Endothelial cell of umbilical vein (primary cell): ENCODE data around the gene INPP4B. TPM values are rescaled to one million over a fixed set of nuclear protein-coding genes. Genes with fewer than 3 reads are reported as not detected.

Experiments used
- BruUV-seq: library from RNA; stranded (reverse); fragments of 400-500 nt; replicated peaks from 2 replicates; lab custom pipeline; 2021; lab: Mats Ljungman, UMichigan
- CTCF ChIA-PET: fragments of 300-600, 350-600 bp; sonication (Branson Sonifier 250); formaldehyde crosslinking; loops from one replicate; lab custom pipeline; 2021; ENCODE audit warnings: antibody characterized with exemption, inconsistent platforms; lab: Charles Lee
- POLR2A ChIA-PET: fragments of 300-600, 350-600 bp; sonication (Branson Sonifier 250); formaldehyde crosslinking; loops from one replicate; lab custom pipeline; 2021; ENCODE audit warnings: antibody characterized with exemption, inconsistent platforms; lab: Charles Lee
- DNase-seq: peaks from one replicate; pipeline ENCODE4 v3.0.0-alpha.2; 2011; ENCODE audit warnings: low read depth, low spot score
- FAIRE-seq: peaks from 2 replicates; lab custom pipeline; 2011; peaks lifted over from hg19 to GRCh38; lab: Jason Lieb, UNC
- H2AFZ ChIP-seq: 2 replicates; pipeline ENCODE4 v1.6.0; 2012; ENCODE audit warnings: low read depth, low read length, control low read depth, inconsistent platforms
- H3K27ac ChIP-seq: 2 replicates; pipeline ENCODE4 v1.5.1; 2011; ENCODE audit warnings: low read depth, mild to moderate bottlenecking, control low read depth, low read length, moderate library complexity; ENCODE audit not compliant: insufficient read depth
- H3K27me3 ChIP-seq, 2 experiments: 2 replicates each; pipeline versions ENCODE4 v1.6.0 to v1.6.1; 2011; ENCODE audit warnings: low read length in 2 of 2, mixed read lengths in 1 of 2; ENCODE audit not compliant: control insufficient read depth in 2 of 2, insufficient read depth in 2 of 2
- H3K36me3 ChIP-seq, 2 experiments: 2 replicates in 1 of 2; 3 replicates in 1 of 2; pipeline ENCODE4 v1.5.1; 2011; ENCODE audit warnings: low read length in 2 of 2, mild to moderate bottlenecking in 1 of 2, moderate library complexity in 1 of 2; ENCODE audit not compliant: control insufficient read depth in 2 of 2, insufficient read depth in 2 of 2; ENCODE audit errors: extremely low read depth in 1 of 2
- H3K4me1 ChIP-seq: 3 replicates; pipeline ENCODE4 v1.5.1; 2011; ENCODE audit warnings: mild to moderate bottlenecking, low read length; ENCODE audit not compliant: control insufficient read depth, insufficient read depth; ENCODE audit errors: extremely low read depth
- H3K4me2 ChIP-seq: 2 replicates; pipeline ENCODE4 v1.6.1; 2011; ENCODE audit warnings: low read length, control low read depth, mixed read lengths; ENCODE audit not compliant: insufficient read depth
- H3K4me3 ChIP-seq, 3 experiments: fragments of 200-600 bp in 1 of 3; sonication (generic), shearing (Covaris generic) in 1 of 3; replicated peaks in 1 of 3; 2 replicates each; pipeline ENCODE4 v1.5.1; 2011 to 2016; ENCODE audit warnings: control low read depth in 3 of 3, low read length in 3 of 3, mild to moderate bottlenecking in 2 of 3, inconsistent platforms in 1 of 3, low read depth in 1 of 3, moderate library complexity in 1 of 3; ENCODE audit not compliant: insufficient read depth in 1 of 3
- H3K79me2 ChIP-seq: 2 replicates; pipeline ENCODE4 v1.6.0; 2012; ENCODE audit warnings: low read length, inconsistent platforms; ENCODE audit not compliant: control insufficient read depth, insufficient read depth
- H3K9ac ChIP-seq: replicated peaks from 2 replicates; pipeline ENCODE3; 2011; ENCODE audit warnings: low read length, control low read depth; ENCODE audit not compliant: insufficient read depth; ENCODE audit errors: extremely low read depth
- H3K9me1 ChIP-seq: replicated peaks from 3 replicates; pipeline ENCODE4 v1.6.0; 2011; ENCODE audit warnings: mild to moderate bottlenecking, low read length; ENCODE audit not compliant: control insufficient read depth, insufficient read depth; ENCODE audit errors: extremely low read depth
- H3K9me3 ChIP-seq: replicated peaks from 2 replicates; pipeline ENCODE4 v1.5.1; 2012; ENCODE audit warnings: low read length, inconsistent platforms; ENCODE audit not compliant: control insufficient read depth, insufficient read depth
- H4K20me1 ChIP-seq: replicated peaks from 2 replicates; pipeline ENCODE3; 2011; ENCODE audit warnings: mild to moderate bottlenecking, low read length; ENCODE audit not compliant: control insufficient read depth, insufficient read depth; ENCODE audit errors: extremely low read depth
- CTCF ChIP-seq, 2 donors: IDR thresholded peaks; 1 replicate in 1 of 2; 2 replicates in 1 of 2; pipeline ENCODE4 v1.5.1; 2011; ENCODE audit warnings: low read length in 2 of 2, mild to moderate bottlenecking in 2 of 2, moderate library complexity in 2 of 2, control low read depth in 1 of 2, inconsistent platforms in 1 of 2, low read depth in 1 of 2; ENCODE audit not compliant: insufficient read depth in 1 of 2; ENCODE audit errors: extremely low read depth in 1 of 2
- EZH2 ChIP-seq: IDR thresholded peaks from 2 replicates; pipeline ENCODE4 v1.6.1; 2012; ENCODE audit warnings: borderline replicate concordance, low read depth, mild to moderate bottlenecking, moderate library complexity, low read length, inconsistent platforms; ENCODE audit not compliant: severe bottlenecking
- FOS ChIP-seq: IDR thresholded peaks from 2 replicates; pipeline ENCODE4 v1.6.1; 2011; ENCODE audit warnings: mild to moderate bottlenecking, low read length, moderate library complexity, borderline replicate concordance; ENCODE audit not compliant: insufficient read depth
- GATA2 ChIP-seq: IDR thresholded peaks from 2 replicates; pipeline ENCODE4 v1.7.0; 2011; ENCODE audit warnings: low read depth, mild to moderate bottlenecking, moderate library complexity, mixed read lengths, low read length; ENCODE audit not compliant: insufficient read length, insufficient read depth
- JUN ChIP-seq: IDR thresholded peaks from 2 replicates; pipeline ENCODE4 v1.6.1; 2011; ENCODE audit warnings: borderline replicate concordance, low read depth; ENCODE audit not compliant: insufficient read length, insufficient read depth
- MAX ChIP-seq: IDR thresholded peaks from 2 replicates; pipeline ENCODE4 v1.6.1; 2011; ENCODE audit not compliant: insufficient read depth, insufficient read length
- MYC ChIP-seq: IDR thresholded peaks from one replicate; pipeline ENCODE4 v1.6.1; 2011; ENCODE audit warnings: mild to moderate bottlenecking, low read depth, low read length
- dilution Hi-C: fragments of 300-500 bp; cut with MboI; formaldehyde crosslinking; loops from one replicate; pipeline ENCODE4 v1.15.0; 2019; ENCODE audit warnings: low sequenced_read_pairs; ENCODE audit not compliant: extremely low pct_ligation_motif_present
- intact Hi-C: fragments of 100-400 bp; cut with micrococcal nuclease; formaldehyde crosslinking; loops from one replicate; pipeline ENCODE4 v1.10.0; 2022
- polyA plus RNA-seq, 4 experiments: library from polyadenylated mRNA; depleted of rRNA in 3 of 4; stranded (reverse) in 3 of 4; unstranded in 1 of 4; fragments of >200 nt; gene quantifications; 2 replicates each; pipeline versions ENCODE4 v1.2.1 to v1.2.3, GENCODE V29; 2011 to 2012; ENCODE audit warnings: missing spikeins in 1 of 4
- total RNA-seq: library from RNA; stranded (reverse); gene quantifications from 2 replicates; pipeline ENCODE4 v1.2.3, GENCODE V29; 2021

The INPP4B gene
- total and polyA plus RNA-seq, 2 donors (not counting 3 experiments of a cell fraction or from before 2014, with no cell fraction given) = 0.41 to 3.1 TPM

GRCh38 chr4:142550965-142551364 lies 295.1 kb downstream of the INPP4B start:
- Histone ChIP-seq H3K9me3 (no peaks in the 10 kb centered on the region), H2AFZ (no peak overlapping the region), H4K20me1 (no peaks in the 10 kb centered on the region), H3K79me2 (no peaks in the 10 kb centered on the region), H3K9ac (no peak overlapping the region), H3K4me1 (peaks cover 12% of the 10 kb centered on the region), H3K27ac (no peak overlapping the region), H3K4me3 (no peak overlapping the region), H3K9me1 (no peaks in the 10 kb centered on the region), H3K4me2 (no peak overlapping the region), H3K36me3 (no peaks in the 10 kb centered on the region), H3K27me3 (no peaks in the 10 kb centered on the region)
- POLR2A ChIA-PET = no interaction called here
- no TSS peak for BruUV-seq
- dilution Hi-C loops = no loop called here
- FAIRE-seq (no peak), DNase-seq (no peak)
- intact Hi-C loops = loop anchor here (1.0 to 5.0 kb wide), 3 partner anchors 146 to 424 kb away; no protein-coding TSS in a partner anchor
- CTCF ChIA-PET = interaction anchor here (1.0 kb wide), 1 partner anchor 51 kb away, joined by 4 read pairs; no protein-coding TSS in a partner anchor
- TF ChIP-seq EZH2 (no peak), JUN (no peak), CTCF (IDR thresholded peaks at IDR 0.05; ENCODE audit: extremely low read depth in 1 of 2, insufficient read depth in 1 of 2, low read depth in 1 of 2, low read length in 2 of 2) (no peak), GATA2 (no peak), MYC (no peak), MAX (no peak), FOS (no peak)
